H9 (cell line): Measurements from ENCODE around the gene PLAGL1. TPM values are rescaled to one million over a fixed set of nuclear protein-coding genes. Genes with fewer than 3 reads are reported as not detected.

Experiments
- DNase-seq: peaks from one replicate; pipeline ENCODE4 v3.0.0-alpha.2; 2017
- H2AFZ ChIP-seq: one replicate; pipeline ENCODE4 v1.6.1; 2013; ENCODE audit warnings: mild to moderate bottlenecking, low read length, control low read depth, moderate library complexity
- H2AK5ac ChIP-seq: 2 replicates; pipeline ENCODE4 v1.6.1; 2013; ENCODE audit warnings: low read length, control low read depth, mixed read lengths; ENCODE audit not compliant: insufficient read length
- H2BK120ac ChIP-seq: one replicate; pipeline ENCODE4 v1.6.1; 2013; ENCODE audit warnings: low read depth, mild to moderate bottlenecking, low read length, control low read depth, inconsistent platforms; ENCODE audit not compliant: poor library complexity, severe bottlenecking
- H2BK12ac ChIP-seq: 2 replicates; pipeline ENCODE4 v1.6.1; 2013; ENCODE audit warnings: low read length, control low read depth, mixed read lengths, low read depth; ENCODE audit not compliant: insufficient read length
- H2BK15ac ChIP-seq: 2 replicates; pipeline ENCODE4 v1.6.1; 2013; ENCODE audit warnings: low read depth, low read length, control low read depth
- H2BK20ac ChIP-seq: one replicate; pipeline ENCODE4 v1.6.1; 2013; ENCODE audit warnings: low read depth, mild to moderate bottlenecking, low read length, control low read depth, inconsistent platforms; ENCODE audit not compliant: poor library complexity, severe bottlenecking
- H2BK5ac ChIP-seq: 2 replicates; pipeline ENCODE4 v1.6.1; 2013; ENCODE audit warnings: low read length, control low read depth, mixed read lengths; ENCODE audit not compliant: insufficient read length
- H3K14ac ChIP-seq: 2 replicates; pipeline ENCODE4 v1.6.1; 2013; ENCODE audit warnings: low read length, control low read depth; ENCODE audit not compliant: insufficient read depth
- H3K18ac ChIP-seq: 2 replicates; pipeline ENCODE4 v1.6.1; 2013; ENCODE audit warnings: low read depth, mild to moderate bottlenecking, mixed read lengths, low read length, control low read depth; ENCODE audit not compliant: insufficient read length
- H3K23ac ChIP-seq: 2 replicates; pipeline ENCODE4 v1.6.1; 2013; ENCODE audit warnings: low read length, control low read depth, mixed read lengths, low read depth; ENCODE audit not compliant: insufficient read length
- H3K23me2 ChIP-seq: 2 replicates; pipeline ENCODE4 v1.6.1; 2013; ENCODE audit warnings: low read depth, mild to moderate bottlenecking, mixed read lengths, low read length, control low read depth; ENCODE audit not compliant: insufficient read length, poor library complexity, severe bottlenecking
- H3K27ac ChIP-seq: 2 replicates; pipeline ENCODE4 v1.5.1; 2013; ENCODE audit warnings: low read length, control low read depth, mixed read lengths, low read depth; ENCODE audit not compliant: insufficient read length
- H3K27me3 ChIP-seq: 2 replicates; pipeline ENCODE4 v1.6.1; 2013; ENCODE audit warnings: low read length, control low read depth, inconsistent platforms; ENCODE audit not compliant: insufficient read depth
- H3K4ac ChIP-seq: 2 replicates; pipeline ENCODE4 v1.6.1; 2013; ENCODE audit warnings: low read depth, mild to moderate bottlenecking, control low read depth, inconsistent platforms, low read length, moderate library complexity
- H3K4me1 ChIP-seq: 2 replicates; pipeline ENCODE4 v1.6.1; 2013; ENCODE audit warnings: low read length, control low read depth, inconsistent platforms; ENCODE audit not compliant: insufficient read depth
- H3K4me2 ChIP-seq: 2 replicates; pipeline ENCODE4 v1.6.1; 2013; ENCODE audit warnings: low read length, control low read depth, mixed read lengths; ENCODE audit not compliant: insufficient read length, insufficient read depth
- H3K56ac ChIP-seq: 2 replicates; pipeline ENCODE4 v1.6.1; 2013; ENCODE audit warnings: low read depth, mild to moderate bottlenecking, mixed read lengths, low read length, control low read depth; ENCODE audit not compliant: insufficient read length
- H3K79me1 ChIP-seq: 2 replicates; pipeline ENCODE4 v1.6.1; 2013; ENCODE audit warnings: low read depth, mild to moderate bottlenecking, moderate library complexity, low read length, control low read depth, inconsistent platforms; ENCODE audit not compliant: insufficient read depth, poor library complexity, severe bottlenecking
- H3K79me2 ChIP-seq: 2 replicates; pipeline ENCODE4 v1.6.1; 2013; ENCODE audit warnings: low read length, control low read depth, inconsistent platforms; ENCODE audit not compliant: insufficient read depth
- H3K9ac ChIP-seq: 2 replicates; pipeline ENCODE4 v1.6.1; 2013; ENCODE audit warnings: low read length, control low read depth, mixed read lengths; ENCODE audit not compliant: insufficient read length; ENCODE audit errors: extremely low read depth
- H3K9me3 ChIP-seq: one replicate; pipeline ENCODE4 v1.6.1; 2013; ENCODE audit warnings: low read depth, low read length, inconsistent platforms; ENCODE audit not compliant: control insufficient read depth
- H3T11ph ChIP-seq: one replicate; pipeline ENCODE4 v1.6.1; 2013; ENCODE audit warnings: mild to moderate bottlenecking, low read length, control low read depth, inconsistent platforms
- H4K20me1 ChIP-seq: one replicate; pipeline ENCODE4 v1.6.1; 2013; ENCODE audit not compliant: control insufficient read depth, insufficient read length, insufficient read depth
- H4K5ac ChIP-seq: 2 replicates; pipeline ENCODE4 v1.6.1; 2013; ENCODE audit warnings: low read depth, mild to moderate bottlenecking, mixed read lengths, low read length, control low read depth; ENCODE audit not compliant: insufficient read length
- H4K8ac ChIP-seq: replicated peaks from 2 replicates; pipeline ENCODE4 v1.6.1; 2013; ENCODE audit warnings: low read length, control low read depth, mixed read lengths, low read depth; ENCODE audit not compliant: insufficient read length
- H4K91ac ChIP-seq: 2 replicates; pipeline ENCODE4 v1.6.1; 2013; ENCODE audit warnings: low read depth, mild to moderate bottlenecking, moderate library complexity, mixed read lengths, low read length, control low read depth; ENCODE audit not compliant: insufficient read length
- H3K27ac Mint-ChIP-seq, 3 experiments: 2 replicates in 2 of 3; 3 replicates in 1 of 3; pipeline ENCODE4 v1.8.0; 2020 to 2021; ENCODE audit warnings: mixed read lengths in 3 of 3, mild to moderate bottlenecking in 1 of 3, moderate library complexity in 1 of 3
- H3K27me3 Mint-ChIP-seq: 2 replicates; pipeline ENCODE4 v1.8.0; 2021; ENCODE audit warnings: low read depth, mild to moderate bottlenecking, moderate library complexity, mixed read lengths
- H3K36me3 Mint-ChIP-seq, 3 experiments: 2 replicates in 2 of 3; 3 replicates in 1 of 3; pipeline ENCODE4 v1.8.0; 2020 to 2021; ENCODE audit warnings: low read depth in 3 of 3, mixed read lengths in 3 of 3; ENCODE audit not compliant: insufficient read depth in 1 of 3
- H3K4me1 Mint-ChIP-seq, 2 experiments: 2 replicates each; pipeline ENCODE4 v1.8.0; 2020; ENCODE audit warnings: mixed read lengths in 2 of 2
- H3K4me3 Mint-ChIP-seq, 2 experiments: 2 replicates in 1 of 2; 3 replicates in 1 of 2; pipeline ENCODE4 v1.8.0; 2020 to 2021; ENCODE audit warnings: mild to moderate bottlenecking in 2 of 2, mixed read lengths in 2 of 2, moderate library complexity in 1 of 2
- H3K9me3 Mint-ChIP-seq, 2 experiments: 2 replicates in 1 of 2; 3 replicates in 1 of 2; pipeline ENCODE4 v1.8.0; 2020; ENCODE audit warnings: mild to moderate bottlenecking in 2 of 2, mixed read lengths in 2 of 2, moderate library complexity in 1 of 2
- CTCF ChIP-seq: fragments of 200-600 bp; sonication (generic); conservative IDR thresholded peaks from 3 replicates; pipeline ENCODE4 v1.8.0; 2021; ENCODE audit warnings: antibody characterized with exemption, mild to moderate bottlenecking
- WGBS: extraction: QIAGEN DNeasy Blood & Tissue Kit; methylation state at CpG from one replicate; pipeline ENCODE4 v1.1.7; 2013; ENCODE audit warnings: missing lambda C conversion rate, low lambda C conversion rate, mixed read lengths; ENCODE audit not compliant: insufficient read length; ENCODE audit errors: extremely low coverage; 5-methylcytosine and 5-hydroxymethylcytosine counted together
- total RNA-seq: library from RNA; stranded (reverse); gene quantifications from 2 replicates; pipeline ENCODE4 v1.2.1, GENCODE V29; 2021

Gene PLAGL1
- total RNA-seq, 1 experiment from 2014 or later: 1.9 TPM

GRCh38 chr6:143961066-143961465 lies 47.0 kb downstream of the PLAGL1 start:
- no peak overlapping the region for H2AFZ ChIP-seq
- Mint-ChIP-seq H3K4me3 (no peak overlapping the region), H3K4me1 (peaks cover 86 to 93% of the 10 kb centered on the region in 2 experiments), H3K9me3 (peaks cover 0 to 9% of the 10 kb centered on the region in 2 experiments; a peak in 1 of 5 replicates), H3K27me3 (no peaks in the 10 kb centered on the region; the same call in 1 of the 2 replicates), H3K27ac (no peak overlapping the region), H3K36me3 (no peaks in the 10 kb centered on the region)
- no peak overlapping the region for H3T11ph ChIP-seq
- H3K4me1 ChIP-seq: peaks cover 21% of the 10 kb centered on the region
- H3K23ac ChIP-seq: no peak overlapping the region
- no CpG with 5 or more reads among the region's 3 CpGs for WGBS
- no peak overlapping the region for H3K18ac ChIP-seq
- no peak overlapping the region for H2AK5ac ChIP-seq
- no peak overlapping the region for H4K91ac ChIP-seq
- no peak overlapping the region for H2BK12ac ChIP-seq
- no peaks in the 10 kb centered on the region for H4K20me1 ChIP-seq
- no peak overlapping the region for H3K27ac ChIP-seq
- no peak overlapping the region for H3K56ac ChIP-seq
- H3K23me2 ChIP-seq: no peaks in the 10 kb centered on the region
- no peak overlapping the region for H3K4me2 ChIP-seq
- no peak overlapping the region for H3K9ac ChIP-seq
- no peak overlapping the region for H2BK15ac ChIP-seq
- no peak overlapping the region for H4K5ac ChIP-seq
- H3K9me3 ChIP-seq: no peaks in the 10 kb centered on the region
- H3K14ac ChIP-seq: no peak overlapping the region
- no peak for DNase-seq
- H2BK20ac ChIP-seq: no peak overlapping the region
- H4K8ac ChIP-seq: no peak overlapping the region
- TF ChIP-seq CTCF: no peak
- H3K4ac ChIP-seq: no peak overlapping the region
- no peak overlapping the region for H2BK5ac ChIP-seq
- no peaks in the 10 kb centered on the region for H3K79me1 ChIP-seq
- H3K27me3 ChIP-seq: peaks cover 78% of the 10 kb centered on the region
- H3K79me2 ChIP-seq: no peaks in the 10 kb centered on the region
- no peak overlapping the region for H2BK120ac ChIP-seq
